H9 (cell line): ENCODE measurements around the gene DBNDD1. TPM values are rescaled to one million over a fixed set of nuclear protein-coding genes. Genes with fewer than 3 reads are reported as not detected.

ENCODE experiments used
- DNase-seq: peaks from one replicate; pipeline ENCODE4 v3.0.0-alpha.2; 2017
- H2AFZ ChIP-seq: one replicate; pipeline ENCODE4 v1.6.1; 2013; ENCODE audit warnings: mild to moderate bottlenecking, low read length, control low read depth, moderate library complexity
- H2AK5ac ChIP-seq: 2 replicates; pipeline ENCODE4 v1.6.1; 2013; ENCODE audit warnings: low read length, control low read depth, mixed read lengths; ENCODE audit not compliant: insufficient read length
- H2BK120ac ChIP-seq: one replicate; pipeline ENCODE4 v1.6.1; 2013; ENCODE audit warnings: low read depth, mild to moderate bottlenecking, low read length, control low read depth, inconsistent platforms; ENCODE audit not compliant: poor library complexity, severe bottlenecking
- H2BK12ac ChIP-seq: 2 replicates; pipeline ENCODE4 v1.6.1; 2013; ENCODE audit warnings: low read length, control low read depth, mixed read lengths, low read depth; ENCODE audit not compliant: insufficient read length
- H2BK15ac ChIP-seq: 2 replicates; pipeline ENCODE4 v1.6.1; 2013; ENCODE audit warnings: low read depth, low read length, control low read depth
- H2BK20ac ChIP-seq: one replicate; pipeline ENCODE4 v1.6.1; 2013; ENCODE audit warnings: low read depth, mild to moderate bottlenecking, low read length, control low read depth, inconsistent platforms; ENCODE audit not compliant: poor library complexity, severe bottlenecking
- H2BK5ac ChIP-seq: 2 replicates; pipeline ENCODE4 v1.6.1; 2013; ENCODE audit warnings: low read length, control low read depth, mixed read lengths; ENCODE audit not compliant: insufficient read length
- H3K14ac ChIP-seq: 2 replicates; pipeline ENCODE4 v1.6.1; 2013; ENCODE audit warnings: low read length, control low read depth; ENCODE audit not compliant: insufficient read depth
- H3K18ac ChIP-seq: 2 replicates; pipeline ENCODE4 v1.6.1; 2013; ENCODE audit warnings: low read depth, mild to moderate bottlenecking, mixed read lengths, low read length, control low read depth; ENCODE audit not compliant: insufficient read length
- H3K23ac ChIP-seq: 2 replicates; pipeline ENCODE4 v1.6.1; 2013; ENCODE audit warnings: low read length, control low read depth, mixed read lengths, low read depth; ENCODE audit not compliant: insufficient read length
- H3K23me2 ChIP-seq: 2 replicates; pipeline ENCODE4 v1.6.1; 2013; ENCODE audit warnings: low read depth, mild to moderate bottlenecking, mixed read lengths, low read length, control low read depth; ENCODE audit not compliant: insufficient read length, poor library complexity, severe bottlenecking
- H3K27ac ChIP-seq: 2 replicates; pipeline ENCODE4 v1.5.1; 2013; ENCODE audit warnings: low read length, control low read depth, mixed read lengths, low read depth; ENCODE audit not compliant: insufficient read length
- H3K27me3 ChIP-seq: 2 replicates; pipeline ENCODE4 v1.6.1; 2013; ENCODE audit warnings: low read length, control low read depth, inconsistent platforms; ENCODE audit not compliant: insufficient read depth
- H3K4ac ChIP-seq: 2 replicates; pipeline ENCODE4 v1.6.1; 2013; ENCODE audit warnings: low read depth, mild to moderate bottlenecking, control low read depth, inconsistent platforms, low read length, moderate library complexity
- H3K4me1 ChIP-seq: 2 replicates; pipeline ENCODE4 v1.6.1; 2013; ENCODE audit warnings: low read length, control low read depth, inconsistent platforms; ENCODE audit not compliant: insufficient read depth
- H3K4me2 ChIP-seq: 2 replicates; pipeline ENCODE4 v1.6.1; 2013; ENCODE audit warnings: low read length, control low read depth, mixed read lengths; ENCODE audit not compliant: insufficient read length, insufficient read depth
- H3K56ac ChIP-seq: 2 replicates; pipeline ENCODE4 v1.6.1; 2013; ENCODE audit warnings: low read depth, mild to moderate bottlenecking, mixed read lengths, low read length, control low read depth; ENCODE audit not compliant: insufficient read length
- H3K79me1 ChIP-seq: 2 replicates; pipeline ENCODE4 v1.6.1; 2013; ENCODE audit warnings: low read depth, mild to moderate bottlenecking, moderate library complexity, low read length, control low read depth, inconsistent platforms; ENCODE audit not compliant: insufficient read depth, poor library complexity, severe bottlenecking
- H3K79me2 ChIP-seq: 2 replicates; pipeline ENCODE4 v1.6.1; 2013; ENCODE audit warnings: low read length, control low read depth, inconsistent platforms; ENCODE audit not compliant: insufficient read depth
- H3K9ac ChIP-seq: 2 replicates; pipeline ENCODE4 v1.6.1; 2013; ENCODE audit warnings: low read length, control low read depth, mixed read lengths; ENCODE audit not compliant: insufficient read length; ENCODE audit errors: extremely low read depth
- H3K9me3 ChIP-seq: one replicate; pipeline ENCODE4 v1.6.1; 2013; ENCODE audit warnings: low read depth, low read length, inconsistent platforms; ENCODE audit not compliant: control insufficient read depth
- H3T11ph ChIP-seq: one replicate; pipeline ENCODE4 v1.6.1; 2013; ENCODE audit warnings: mild to moderate bottlenecking, low read length, control low read depth, inconsistent platforms
- H4K20me1 ChIP-seq: one replicate; pipeline ENCODE4 v1.6.1; 2013; ENCODE audit not compliant: control insufficient read depth, insufficient read length, insufficient read depth
- H4K5ac ChIP-seq: 2 replicates; pipeline ENCODE4 v1.6.1; 2013; ENCODE audit warnings: low read depth, mild to moderate bottlenecking, mixed read lengths, low read length, control low read depth; ENCODE audit not compliant: insufficient read length
- H4K8ac ChIP-seq: replicated peaks from 2 replicates; pipeline ENCODE4 v1.6.1; 2013; ENCODE audit warnings: low read length, control low read depth, mixed read lengths, low read depth; ENCODE audit not compliant: insufficient read length
- H4K91ac ChIP-seq: 2 replicates; pipeline ENCODE4 v1.6.1; 2013; ENCODE audit warnings: low read depth, mild to moderate bottlenecking, moderate library complexity, mixed read lengths, low read length, control low read depth; ENCODE audit not compliant: insufficient read length
- H3K27ac Mint-ChIP-seq, 3 experiments: 2 replicates in 2 of 3; 3 replicates in 1 of 3; pipeline ENCODE4 v1.8.0; 2020 to 2021; ENCODE audit warnings: mixed read lengths in 3 of 3, mild to moderate bottlenecking in 1 of 3, moderate library complexity in 1 of 3
- H3K27me3 Mint-ChIP-seq: 2 replicates; pipeline ENCODE4 v1.8.0; 2021; ENCODE audit warnings: low read depth, mild to moderate bottlenecking, moderate library complexity, mixed read lengths
- H3K36me3 Mint-ChIP-seq, 3 experiments: 2 replicates in 2 of 3; 3 replicates in 1 of 3; pipeline ENCODE4 v1.8.0; 2020 to 2021; ENCODE audit warnings: low read depth in 3 of 3, mixed read lengths in 3 of 3; ENCODE audit not compliant: insufficient read depth in 1 of 3
- H3K4me1 Mint-ChIP-seq, 2 experiments: 2 replicates each; pipeline ENCODE4 v1.8.0; 2020; ENCODE audit warnings: mixed read lengths in 2 of 2
- H3K4me3 Mint-ChIP-seq, 2 experiments: 2 replicates in 1 of 2; 3 replicates in 1 of 2; pipeline ENCODE4 v1.8.0; 2020 to 2021; ENCODE audit warnings: mild to moderate bottlenecking in 2 of 2, mixed read lengths in 2 of 2, moderate library complexity in 1 of 2
- H3K9me3 Mint-ChIP-seq, 2 experiments: 2 replicates in 1 of 2; 3 replicates in 1 of 2; pipeline ENCODE4 v1.8.0; 2020; ENCODE audit warnings: mild to moderate bottlenecking in 2 of 2, mixed read lengths in 2 of 2, moderate library complexity in 1 of 2
- CTCF ChIP-seq: fragments of 200-600 bp; sonication (generic); conservative IDR thresholded peaks from 3 replicates; pipeline ENCODE4 v1.8.0; 2021; ENCODE audit warnings: antibody characterized with exemption, mild to moderate bottlenecking
- WGBS: extraction: QIAGEN DNeasy Blood & Tissue Kit; methylation state at CpG from one replicate; pipeline ENCODE4 v1.1.7; 2013; ENCODE audit warnings: missing lambda C conversion rate, low lambda C conversion rate, mixed read lengths; ENCODE audit not compliant: insufficient read length; ENCODE audit errors: extremely low coverage; 5-methylcytosine and 5-hydroxymethylcytosine counted together
- total RNA-seq: library from RNA; stranded (reverse); gene quantifications from 2 replicates; pipeline ENCODE4 v1.2.1, GENCODE V29; 2021

Gene DBNDD1
- total RNA-seq, 1 experiment from 2014 or later: 87.3 TPM

- Histone ChIP-seq H2AK5ac (no peak overlapping the region), H2BK15ac (no peak overlapping the region), H3K18ac (no peak overlapping the region), H2BK120ac (no peak overlapping the region), H3K4ac (no peak overlapping the region), H3K79me2 (no peaks in the 10 kb centered on the region), H3T11ph (no peak overlapping the region), H2BK20ac (no peak overlapping the region), H4K91ac (no peak overlapping the region), H4K8ac (no peak overlapping the region), H2AFZ (no peak overlapping the region), H3K4me1 (no peaks in the 10 kb centered on the region), H3K27me3 (no peaks in the 10 kb centered on the region), H3K9ac (no peak overlapping the region), H3K23me2 (no peaks in the 10 kb centered on the region), H3K56ac (no peak overlapping the region), H3K23ac (no peak overlapping the region), H4K5ac (no peak overlapping the region), H3K79me1 (no peaks in the 10 kb centered on the region), H2BK5ac (no peak overlapping the region), H2BK12ac (no peak overlapping the region), H3K14ac (no peak overlapping the region), H3K9me3 (no peaks in the 10 kb centered on the region), H3K27ac (no peak overlapping the region), H3K4me2 (no peak overlapping the region), H4K20me1 (no peaks in the 10 kb centered on the region)
- Mint-ChIP-seq H3K4me3 (no peak overlapping the region), H3K36me3 (peaks cover 9 to 17% (median 14%) of the 10 kb centered on the region in 3 experiments; a peak in 6 of 7 replicates), H3K4me1 (peaks cover 19 to 23% of the 10 kb centered on the region in 2 experiments), H3K9me3 (no peaks in the 10 kb centered on the region), H3K27ac (no peak overlapping the region), H3K27me3 (no peaks in the 10 kb centered on the region)
- no peak for TF ChIP-seq CTCF
- DNase-seq: no peak
- WGBS: no CpG with 5 or more reads among the region's 17 CpGs
Observed at GRCh38 chr16:90027611-90028010, 8.4 kb upstream of the DBNDD1 start.
